ENCODE results near the gene TYW1B.
"Not testable (repeated sequence)": the region's sequence is repeated elsewhere in the genome, so short reads cannot be mapped to it uniquely, and the experiment has no call there.

TYW1B gene

DNA sequence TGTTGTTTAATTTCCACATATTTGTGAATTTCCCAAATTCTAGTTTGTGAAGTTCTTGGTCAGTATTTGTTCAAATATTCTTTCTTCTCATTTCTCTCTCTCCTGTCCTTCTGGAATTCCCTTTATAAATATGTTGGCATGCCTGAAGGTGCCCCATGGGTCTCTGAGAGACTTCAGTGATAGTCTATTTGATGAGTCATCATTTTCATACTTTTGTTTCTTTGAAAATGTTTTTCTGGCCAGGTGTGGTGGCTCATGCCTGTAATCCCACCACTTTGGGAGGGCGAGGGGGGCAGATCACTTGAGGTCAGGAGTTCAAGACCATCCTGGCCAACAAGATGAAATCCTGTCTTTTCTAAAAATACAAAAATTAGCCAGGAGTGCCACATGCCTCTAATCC, 127.5 kb downstream of the TYW1B start:
- DNase-seq (ENCODE audit: low read depth, low spot score) = not testable (repeated sequence)

DNA sequence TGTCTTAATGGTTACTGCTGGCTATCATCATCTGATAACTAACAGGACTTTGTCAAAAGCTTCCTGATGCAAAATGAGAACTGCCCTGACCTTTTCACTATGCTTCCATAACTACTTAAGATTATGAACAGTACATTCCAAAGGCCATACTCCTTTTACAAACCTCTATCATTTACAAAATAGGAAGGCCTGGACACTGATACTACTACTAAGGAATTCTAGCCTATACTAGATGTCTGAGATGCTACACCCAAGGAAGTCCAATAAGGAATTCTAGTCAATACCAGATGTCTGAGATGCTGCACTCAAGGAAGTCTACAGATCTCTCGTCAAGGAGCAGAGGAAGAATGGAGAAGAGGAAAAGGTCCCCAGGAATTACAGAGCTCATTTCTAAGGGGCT, 130.9 kb downstream of the TYW1B start:
- DNase-seq (ENCODE audit: low read depth, low spot score) = not testable (repeated sequence)

DNA sequence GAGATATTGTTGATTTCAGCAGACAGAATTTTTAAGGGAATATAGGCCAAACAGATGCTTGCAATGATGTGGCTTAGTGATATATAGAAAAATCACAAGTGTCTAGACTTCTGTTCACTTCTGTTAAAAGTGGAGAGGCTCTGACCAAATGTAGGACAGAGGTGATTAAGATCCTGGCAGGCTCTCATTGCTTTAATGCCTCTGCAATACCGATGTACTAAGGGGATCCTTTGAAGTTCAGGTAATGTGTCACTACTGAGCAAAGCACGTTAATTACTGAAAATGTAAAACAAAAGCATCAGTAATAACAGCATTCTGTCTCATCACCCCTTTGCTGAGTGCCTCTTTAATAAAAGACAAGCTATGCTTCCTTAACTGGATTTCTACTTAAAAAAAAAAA, 131.4 kb downstream of the TYW1B start:
- DNase-seq (ENCODE audit: low read depth, low spot score) = not testable (repeated sequence)

DNA sequence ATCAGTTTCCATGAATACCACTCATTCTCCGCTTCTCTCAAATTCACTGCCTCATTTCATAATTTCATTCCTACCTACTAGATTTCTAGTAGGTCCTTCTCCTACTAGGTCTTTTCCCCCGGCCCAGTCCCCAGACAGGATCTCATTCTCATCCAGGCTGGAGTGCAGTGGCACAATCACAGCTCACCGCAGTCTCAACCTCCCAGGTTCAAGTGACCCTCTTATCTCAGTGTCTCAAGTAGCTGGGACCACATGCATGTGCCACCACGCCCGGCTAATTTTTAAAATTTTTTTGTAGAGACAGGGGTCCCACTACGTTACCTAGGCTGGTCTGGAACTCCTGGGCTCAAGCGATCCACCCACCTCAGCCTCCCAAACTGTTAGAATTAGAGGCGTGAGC, 132.5 kb downstream of the TYW1B start:
- DNase-seq (ENCODE audit: low read depth, low spot score) = not testable (repeated sequence)

DNA sequence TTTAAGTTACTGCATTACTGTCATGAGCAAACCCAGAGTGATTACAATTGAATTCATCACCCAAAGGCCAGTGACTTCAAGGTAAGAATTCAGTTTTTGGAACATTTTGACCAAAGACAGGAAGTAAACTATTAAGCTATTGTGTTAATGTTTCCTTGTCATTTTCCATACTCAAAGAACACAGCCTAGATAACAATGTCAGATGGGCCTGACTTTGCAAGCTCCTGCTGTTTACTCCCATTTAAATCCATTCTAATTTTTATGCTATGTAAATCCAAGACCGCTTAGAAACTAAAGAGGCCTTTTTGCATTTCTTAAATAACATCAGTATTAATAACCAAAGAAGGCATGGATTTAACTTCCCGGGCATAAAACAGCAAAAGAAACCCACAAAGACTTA, 136.6 kb downstream of the TYW1B start:
- DNase-seq (ENCODE audit: low read depth, low spot score) = not testable (repeated sequence)

DNA sequence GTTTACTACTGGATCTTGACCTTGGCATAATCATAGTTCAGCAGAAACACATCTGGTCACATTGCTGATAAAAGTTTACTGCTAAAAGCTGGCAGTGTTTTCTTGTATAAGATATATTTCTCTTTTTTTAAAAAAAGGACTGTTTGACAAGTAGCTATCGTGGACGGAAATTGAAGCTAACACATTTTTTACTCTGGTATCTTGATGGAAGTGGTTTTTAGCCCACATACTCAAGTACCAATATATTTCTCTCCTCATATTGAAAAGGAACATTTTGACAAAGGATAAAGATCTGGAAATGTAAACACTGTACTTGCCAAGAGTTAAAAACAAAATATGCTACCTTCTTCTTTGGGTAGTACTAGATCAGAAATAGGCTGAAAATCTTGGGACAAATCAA, 137.8 kb downstream of the TYW1B start:
- DNase-seq (ENCODE audit: low read depth, low spot score) = not testable (repeated sequence)

DNA sequence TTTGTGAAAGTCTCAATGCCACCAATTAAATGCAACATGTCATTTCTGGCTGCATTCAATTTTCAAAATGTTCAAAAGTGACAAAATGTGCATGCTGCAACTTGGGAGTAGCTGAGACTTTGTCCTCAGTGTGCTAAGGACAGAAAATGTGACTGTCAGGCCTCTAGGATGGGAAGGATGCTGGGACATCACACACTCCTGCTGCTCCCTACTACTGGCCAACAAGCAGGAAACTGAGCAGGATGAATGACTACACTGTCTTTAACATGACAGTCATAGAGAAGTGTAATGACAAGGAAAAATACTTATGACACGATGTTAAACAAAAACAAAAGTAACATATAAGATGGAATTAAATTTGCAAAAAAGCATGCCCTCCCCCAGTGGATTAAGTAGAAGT, 138.7 kb downstream of the TYW1B start:
- DNase-seq (ENCODE audit: low read depth, low spot score) = not testable (repeated sequence)

DNA sequence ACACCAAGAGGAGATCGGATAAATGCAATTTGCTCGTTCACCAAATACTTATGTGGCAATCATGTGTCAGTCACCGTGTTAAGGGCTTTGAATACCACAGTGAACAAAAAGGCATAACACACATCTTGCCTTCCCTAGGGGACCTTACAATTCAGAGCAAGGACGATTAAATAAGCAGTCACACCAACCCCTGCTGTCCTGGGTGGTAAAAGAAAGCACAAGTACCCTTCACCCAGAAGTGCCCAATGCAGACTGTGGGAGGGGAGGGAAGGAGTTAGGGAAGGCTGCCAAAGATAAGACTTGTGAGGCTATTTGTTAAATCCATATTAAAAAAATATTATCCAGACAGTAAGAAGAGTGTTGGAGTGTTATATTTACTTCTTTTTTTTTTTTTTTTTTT, 146.8 kb downstream of the TYW1B start:
- not testable (repeated sequence) for DNase-seq (ENCODE audit: low read depth, low spot score)

DNA sequence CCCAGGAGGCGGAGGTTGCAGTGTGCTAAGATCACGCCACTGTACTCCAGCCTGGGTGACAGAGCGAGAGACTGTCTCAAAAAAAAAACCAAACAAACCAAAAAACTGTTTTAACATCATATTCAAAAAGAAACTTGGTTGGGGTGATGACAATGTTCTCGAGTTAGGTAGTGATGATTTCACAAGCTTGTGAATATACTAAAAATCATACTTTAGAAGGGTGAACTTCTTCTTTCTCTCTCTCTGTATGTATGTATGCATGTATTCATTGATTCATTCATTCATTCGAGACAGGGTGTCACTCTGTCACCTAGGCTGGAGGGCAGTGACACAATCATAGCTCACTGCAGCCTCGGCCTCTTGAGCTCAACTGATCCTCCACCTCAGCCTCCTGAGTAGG, 151.1 kb downstream of the TYW1B start:
- not testable (repeated sequence) for DNase-seq (ENCODE audit: low read depth, low spot score)

DNA sequence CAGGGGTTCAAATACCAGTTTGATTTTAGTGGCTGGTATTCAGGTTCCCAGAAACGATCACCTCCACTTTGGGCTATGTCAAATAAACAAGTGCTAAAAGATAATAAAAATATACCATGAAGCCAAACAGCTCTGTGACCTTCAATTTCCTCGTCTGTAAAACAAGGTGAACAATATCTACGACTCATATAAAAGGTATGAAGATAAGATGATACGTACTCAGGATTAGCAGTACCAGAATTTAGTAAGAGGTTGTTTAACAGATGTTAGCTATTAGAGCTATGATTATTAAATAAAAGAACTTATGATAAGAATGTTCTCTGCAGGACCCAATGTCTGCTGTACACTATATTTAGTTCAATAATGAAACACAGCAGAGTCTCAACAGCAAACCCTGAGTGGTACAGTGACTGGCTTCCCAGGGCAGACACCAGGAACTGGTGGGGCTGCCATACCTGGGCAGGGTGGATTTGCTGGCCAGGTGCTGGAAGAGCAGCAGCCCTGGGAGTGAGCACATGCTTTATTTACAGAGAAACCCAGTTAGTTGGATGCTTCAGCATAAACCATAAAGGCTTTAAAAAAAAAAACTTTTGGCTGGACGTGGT, 151.8 kb downstream of the TYW1B start:
- DNase-seq (ENCODE audit: low read depth, low spot score) = not testable (repeated sequence)

DNA sequence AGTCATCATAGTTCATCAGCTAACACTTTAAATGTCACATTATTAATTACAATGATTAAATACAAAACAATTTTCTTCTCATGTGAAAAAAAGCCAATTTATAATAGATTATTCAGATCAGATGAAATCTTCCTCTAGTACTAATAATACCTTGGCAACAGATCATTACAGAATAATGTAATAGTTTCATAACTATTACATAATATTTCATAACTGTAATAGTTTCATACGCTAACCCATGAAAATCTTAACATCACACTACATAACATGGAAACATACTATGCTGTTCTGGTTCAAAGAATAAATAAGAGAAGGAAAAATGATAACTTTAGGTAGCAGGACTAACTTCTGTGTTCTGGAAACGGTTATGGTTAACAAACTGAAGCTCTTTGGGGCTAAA, 152.3 kb downstream of the TYW1B start:
- DNase-seq (ENCODE audit: low read depth, low spot score) = not testable (repeated sequence)

DNA sequence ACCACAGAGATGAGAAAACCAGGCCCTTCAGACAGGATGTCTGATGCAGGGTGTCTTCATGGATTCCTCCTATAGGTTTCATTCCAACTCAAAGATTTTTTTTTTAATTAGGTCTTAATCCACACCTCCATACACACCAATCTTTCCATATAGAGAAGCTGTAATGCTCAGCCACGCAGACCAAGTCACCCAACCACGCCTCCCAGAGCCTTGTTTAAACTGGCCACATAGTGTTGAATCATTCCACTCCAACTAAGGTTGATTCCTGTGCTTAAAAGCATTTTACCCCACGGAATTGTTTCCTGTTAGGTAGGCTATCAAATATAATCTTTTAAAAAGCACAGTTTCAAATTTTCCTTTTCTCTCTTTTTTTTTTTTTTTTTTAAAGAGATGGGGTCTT, 153.6 kb downstream of the TYW1B start:
- DNase-seq (ENCODE audit: low read depth, low spot score) = no peak

DNA sequence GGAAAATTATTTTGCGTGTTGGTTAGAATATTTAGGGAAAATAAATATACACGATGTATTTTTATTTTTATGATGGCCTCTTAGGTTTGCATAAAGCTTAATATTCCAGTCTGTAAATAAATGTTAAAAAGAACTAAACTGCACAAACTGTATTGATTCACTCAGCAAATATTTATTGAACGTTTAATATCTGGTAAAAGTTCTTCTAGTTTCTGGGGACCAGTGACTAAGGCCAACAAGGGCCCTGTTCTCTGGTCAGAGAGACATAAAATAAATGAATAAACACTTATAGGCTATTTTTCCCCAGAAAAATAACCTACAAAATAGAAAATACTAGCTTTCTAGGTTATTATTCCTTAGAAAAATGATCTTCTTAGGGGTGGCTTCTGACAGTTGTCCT, 157.2 kb downstream of the TYW1B start:
- DNase-seq (ENCODE audit: low read depth, low spot score) = not testable (repeated sequence)

DNA sequence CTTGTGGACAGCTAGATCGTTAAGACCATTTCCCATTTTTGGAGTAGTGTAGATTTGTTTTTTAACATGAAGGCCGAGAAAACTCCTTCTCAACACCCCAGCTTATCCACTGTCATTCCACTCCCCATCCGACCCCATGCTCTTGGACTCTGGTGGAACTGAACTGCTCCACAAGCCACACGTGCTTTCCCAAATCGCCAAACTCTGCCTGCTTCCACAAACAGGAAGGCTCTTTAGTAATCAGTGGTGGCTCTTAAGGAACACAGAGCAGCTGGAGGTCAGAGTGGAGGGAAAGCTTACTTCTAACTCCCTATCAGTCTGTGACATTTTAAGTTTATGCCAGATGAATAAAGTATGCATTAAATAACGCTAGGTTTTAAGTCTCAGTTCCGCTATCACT, 159.6 kb downstream of the TYW1B start:
- not testable (repeated sequence) for DNase-seq (ENCODE audit: low read depth, low spot score)

DNA sequence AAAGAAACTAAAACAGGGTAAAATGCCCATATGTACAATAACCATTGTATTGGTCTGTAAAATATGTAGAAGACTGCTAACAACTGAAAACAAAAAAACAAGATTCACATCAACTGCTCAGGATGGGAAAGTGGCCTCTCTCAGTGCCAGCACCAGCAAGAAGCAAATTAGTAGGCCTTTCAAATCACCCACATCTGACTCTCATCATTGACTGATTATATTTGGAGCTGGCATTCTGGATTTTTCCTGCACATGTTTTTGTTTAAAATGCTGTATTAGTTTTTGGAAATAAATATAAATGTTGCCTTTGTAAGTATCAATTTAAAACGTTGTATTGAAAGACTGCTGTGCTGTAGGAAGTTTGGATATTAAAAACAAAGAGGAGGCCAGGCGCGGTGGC, 161.0 kb downstream of the TYW1B start:
- not testable (repeated sequence) for DNase-seq (ENCODE audit: low read depth, low spot score)

DNA sequence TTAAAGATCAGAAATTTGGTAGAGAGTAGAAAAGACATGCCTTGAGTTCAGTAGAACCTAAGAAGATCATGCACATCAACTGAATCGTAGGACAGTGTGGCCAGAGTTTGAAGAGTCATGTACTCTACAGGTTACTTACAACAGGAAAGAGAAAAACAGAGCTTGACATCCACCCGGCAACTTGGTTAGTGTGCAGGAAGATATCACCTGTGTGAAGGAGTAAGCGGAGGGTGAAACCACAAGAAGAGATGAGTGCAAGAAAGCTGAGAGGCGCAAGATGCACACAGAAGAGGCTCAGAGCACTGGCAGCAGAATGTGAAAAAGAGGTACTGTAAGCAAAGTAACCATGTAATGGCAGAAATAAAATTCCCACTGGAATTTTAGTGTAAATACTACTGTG, 179.4 kb downstream of the TYW1B start:
- not testable (repeated sequence) for DNase-seq (ENCODE audit: low read depth, low spot score)

DNA sequence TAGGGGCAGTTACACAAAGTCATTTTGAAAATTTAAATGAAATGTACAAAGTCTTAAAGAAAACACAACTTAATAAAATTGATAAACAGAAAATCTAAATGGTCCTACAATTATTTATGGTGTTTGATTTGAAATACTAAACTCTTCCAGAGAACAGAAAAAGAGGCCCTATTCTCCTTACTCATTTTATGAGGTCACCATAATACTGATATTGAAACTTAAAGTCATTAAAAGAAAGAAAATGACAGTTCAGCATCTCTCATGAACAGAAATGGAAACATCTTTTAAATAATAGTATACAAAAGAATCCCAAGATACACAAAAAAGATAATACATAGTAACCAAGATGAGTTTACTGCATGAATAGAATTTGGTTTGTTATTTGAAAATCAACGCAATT, 184.3 kb downstream of the TYW1B start:
- DNase-seq (ENCODE audit: low read depth, low spot score) = not testable (repeated sequence)

DNA sequence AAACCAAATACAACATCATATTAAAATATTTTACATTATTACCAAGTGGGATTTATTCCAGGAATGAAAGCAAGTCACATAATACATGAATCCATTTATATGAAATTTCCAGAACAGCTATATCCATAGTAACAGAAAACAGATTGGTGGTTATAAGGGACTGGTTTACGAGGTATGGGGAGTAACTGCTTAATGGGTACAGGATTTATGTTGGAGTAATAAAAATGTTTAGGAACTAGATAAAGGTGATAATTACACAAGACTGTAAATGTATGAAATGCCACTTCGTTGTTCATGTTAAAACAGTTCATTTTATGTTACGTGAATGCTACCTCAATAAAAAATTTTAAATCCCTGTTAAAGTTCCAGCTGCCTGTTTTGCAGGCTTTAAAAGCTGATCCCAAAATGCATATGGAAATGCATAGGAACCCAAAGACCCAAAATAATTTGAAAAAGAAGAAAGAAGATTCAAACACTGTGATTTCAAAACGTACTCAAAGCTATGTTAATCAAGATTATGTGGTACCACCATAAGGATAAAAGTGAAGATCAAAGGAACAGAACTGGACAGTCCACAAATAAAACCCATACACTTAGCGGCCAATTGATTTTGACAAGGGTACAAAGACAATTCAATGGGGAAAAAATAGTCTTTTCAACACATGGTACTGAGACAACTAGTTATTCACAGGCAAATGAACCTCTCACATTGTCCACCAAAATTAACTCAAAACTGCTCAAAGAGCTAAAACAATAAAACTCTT, 186.3 kb downstream of the TYW1B start:
- DNase-seq (ENCODE audit: low read depth, low spot score) = not testable (repeated sequence)

DNA sequence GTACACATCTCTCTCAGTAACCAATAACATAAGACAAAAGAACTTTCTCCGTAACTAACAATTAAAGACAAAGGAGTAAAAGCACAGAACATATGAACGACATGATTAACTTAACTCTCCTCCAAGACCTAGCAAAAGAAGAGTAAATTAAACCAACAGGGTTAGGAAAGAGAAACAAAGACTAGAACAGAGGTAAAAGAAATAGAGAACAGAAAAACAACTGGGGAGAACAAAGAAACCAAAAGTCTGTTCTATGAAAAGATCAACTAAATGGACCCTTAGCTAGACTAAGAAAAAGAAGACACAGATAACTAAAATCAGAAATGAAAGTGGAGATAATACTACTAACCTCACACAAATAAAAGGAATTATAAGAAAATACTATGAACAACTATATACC, 187.3 kb downstream of the TYW1B start:
- DNase-seq (ENCODE audit: low read depth, low spot score) = not testable (repeated sequence)

DNA sequence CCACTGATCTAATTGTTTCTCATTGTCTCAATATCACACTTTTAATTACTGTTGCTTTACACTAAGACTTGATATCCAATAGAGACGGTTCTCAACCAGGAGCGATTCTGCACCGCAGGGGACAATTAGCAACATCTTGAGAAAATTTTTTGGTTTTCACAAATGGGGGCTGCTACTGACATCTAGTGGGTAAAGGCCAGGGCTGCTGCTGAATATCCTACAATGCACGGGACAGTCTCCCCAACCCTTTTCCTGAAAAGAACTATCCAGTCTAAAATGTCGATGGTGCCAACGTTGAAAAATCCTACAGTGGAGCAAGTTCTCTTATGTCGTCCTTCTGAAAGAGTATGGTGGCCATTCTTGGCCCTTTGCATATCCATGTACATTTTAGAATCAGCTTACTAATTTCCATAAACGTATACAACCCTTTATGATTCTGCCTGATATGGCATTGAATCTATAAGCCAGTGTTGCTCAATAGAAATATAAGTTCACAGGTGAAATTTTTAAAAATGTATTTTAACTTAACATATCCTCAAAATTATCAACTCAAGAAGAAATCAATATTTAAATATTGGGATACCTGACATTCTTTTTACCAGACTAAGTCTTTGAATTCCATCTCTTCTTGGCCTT, 192.6 kb downstream of the TYW1B start:
- peak; percentile 14 for DNase-seq (ENCODE audit: low read depth, low spot score)

DNA sequence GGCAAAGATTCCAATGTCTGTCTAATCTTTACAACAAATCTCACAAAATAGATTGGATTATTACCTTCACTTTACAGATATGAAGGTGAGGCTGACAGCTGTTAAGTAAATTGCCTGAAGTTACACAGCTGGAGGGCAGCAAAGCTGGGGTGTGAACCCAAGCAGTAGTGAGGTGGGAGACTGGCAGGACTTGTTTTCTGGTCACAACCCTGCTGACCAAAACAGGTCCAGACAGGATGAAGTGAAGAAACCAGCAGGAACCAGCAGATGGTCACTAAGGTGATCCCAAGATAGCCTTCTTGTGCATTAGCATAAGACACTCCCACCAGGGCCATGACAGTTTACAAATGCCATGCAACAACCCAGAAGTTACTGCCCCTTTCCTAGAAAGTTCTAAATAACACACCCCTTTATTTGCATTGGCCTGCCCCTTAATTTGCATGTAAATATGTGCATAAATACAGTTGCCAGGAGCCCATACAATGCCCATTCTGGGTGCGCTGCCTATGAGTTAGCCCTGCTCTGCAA, 195.2 kb downstream of the TYW1B start:
- peak; percentile 83 for DNase-seq (ENCODE audit: low read depth, low spot score)

DNA sequence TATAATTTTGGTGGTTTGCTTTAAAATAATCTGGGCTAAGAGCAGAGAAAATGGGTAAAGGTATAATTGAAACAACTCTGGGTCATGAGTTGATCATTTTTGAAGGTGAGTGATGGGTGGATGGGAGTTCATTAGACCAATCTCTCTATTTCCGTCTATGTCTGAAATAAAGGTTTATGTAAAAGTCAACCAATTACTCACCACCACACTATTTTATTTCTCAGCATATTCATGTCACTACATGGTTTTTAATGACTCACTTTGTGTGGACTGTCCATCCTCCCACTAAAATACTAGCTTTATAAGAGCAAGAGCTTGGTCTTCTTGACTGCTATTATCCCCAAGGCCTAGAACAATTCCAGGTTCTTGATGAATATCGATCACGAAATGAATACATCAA, 199.6 kb downstream of the TYW1B start:
- not testable (repeated sequence) for DNase-seq (ENCODE audit: low read depth, low spot score)

Measured in ELF-1 (cell line).